GM21390 (cell line): ENCODE data around the gene RNF113B.

ENCODE experiments used
- ATAC-seq: cut with Tn5 transposase; IDR thresholded peaks from one replicate; pipeline ENCODE4 v1.9.1; 2021; ENCODE audit not compliant: unreplicated experiment

The RNF113B gene

DNA sequence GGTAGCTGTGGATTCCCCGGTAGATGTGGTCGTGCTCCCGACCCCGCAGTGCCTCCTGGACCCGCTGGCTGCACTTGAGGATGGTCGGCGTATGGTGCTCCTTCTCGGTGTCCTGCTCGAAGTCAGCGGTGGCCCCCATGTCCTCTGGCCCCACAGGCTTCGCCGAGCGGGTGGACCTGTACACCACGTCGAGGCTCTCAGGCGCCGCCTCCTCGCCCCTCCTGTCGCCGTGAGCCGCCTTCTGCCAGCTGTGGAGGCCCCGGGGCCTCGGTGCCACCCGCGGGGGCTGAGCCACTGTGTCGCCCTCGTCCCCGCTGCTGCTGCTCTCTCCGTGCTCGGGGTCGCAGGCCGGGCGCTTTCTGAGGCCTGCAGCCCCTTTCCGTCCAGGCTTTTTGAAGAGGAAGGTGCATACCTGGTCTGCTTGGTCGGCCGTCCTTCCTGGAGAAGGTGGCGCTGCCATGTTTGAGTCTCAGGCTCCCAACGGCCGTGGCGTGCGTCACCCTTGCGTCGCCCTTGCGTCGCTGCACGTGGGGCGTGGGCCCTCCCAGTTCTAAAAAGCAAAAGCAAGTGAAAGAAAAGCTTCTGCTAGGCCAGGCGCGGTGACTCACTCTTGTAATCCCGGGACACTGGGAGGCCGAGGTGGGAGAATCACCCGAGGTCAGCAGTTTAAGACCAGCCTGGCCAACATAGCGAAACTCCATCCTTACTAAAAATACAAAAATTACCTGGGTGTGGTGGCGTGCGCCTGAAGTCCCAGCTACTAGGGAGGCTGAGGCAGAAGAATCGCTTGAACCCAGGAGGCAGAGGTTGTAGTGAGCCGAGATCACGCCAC, at the start of gene RNF113B:
RNF113B (minus strand) TSS at position 493 of the 832 bp plus-strand sequence; CDS start at position 460, 33 bp downstream.
- ATAC-seq, result no peak

GRCh38 chr13:98226496-98226895, 49.4 kb upstream of the RNF113B start:
- ATAC-seq, result no peak

- ATAC-seq, result no peak
These were observed 48.2 kb upstream of the RNF113B start for GRCh38 chr13:98225036-98225940.

DNA sequence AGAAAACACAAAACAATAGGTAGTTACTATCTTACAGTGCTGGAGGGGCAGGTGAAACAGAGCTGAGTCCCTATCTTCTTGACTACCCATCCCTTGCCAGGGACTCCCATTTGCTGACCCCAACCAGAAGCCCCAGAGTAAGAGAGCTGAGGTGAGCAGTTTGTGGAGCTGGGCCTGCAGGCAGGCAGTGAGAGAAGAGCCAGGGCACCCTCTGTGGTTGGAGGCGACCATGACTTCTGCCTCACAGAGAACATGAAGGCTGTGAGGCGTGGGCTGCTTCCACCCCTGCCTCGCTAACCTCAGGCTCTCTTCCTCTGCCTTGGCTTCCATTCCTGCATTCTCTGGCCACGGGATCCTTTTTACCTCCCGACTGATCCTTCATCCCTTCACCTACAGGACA, 47.5 kb upstream of the RNF113B start:
- no peak for ATAC-seq

- no peak for ATAC-seq
These were observed 46.7 kb upstream of the RNF113B start for GRCh38 chr13:98223741-98224140.

- ATAC-seq, result no peak
These were observed 45.7 kb upstream of the RNF113B start for GRCh38 chr13:98222816-98223215.

GRCh38 chr13:98222081-98222554, 45.0 kb upstream of the RNF113B start:
- no peak for ATAC-seq

DNA sequence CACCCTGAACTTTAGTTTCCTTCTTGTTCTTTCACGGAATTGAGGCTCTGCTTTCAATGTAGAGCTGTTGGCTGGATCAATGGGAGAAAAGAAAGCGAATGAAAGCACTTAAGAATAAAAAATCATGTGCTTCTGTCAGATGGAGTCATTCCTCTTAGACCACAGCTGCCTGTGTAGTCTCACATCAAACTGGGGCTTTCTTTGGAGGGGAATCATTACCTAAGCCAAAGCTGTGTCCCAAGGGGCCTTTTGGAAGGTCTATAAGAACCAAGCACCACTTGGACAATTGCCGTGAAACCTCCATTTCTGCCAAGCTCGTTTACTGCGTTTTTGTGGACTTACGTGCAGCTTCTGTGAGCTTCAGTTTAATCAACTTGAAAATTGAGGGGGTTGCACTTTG, 44.2 kb upstream of the RNF113B start:
- ATAC-seq, result no peak

DNA sequence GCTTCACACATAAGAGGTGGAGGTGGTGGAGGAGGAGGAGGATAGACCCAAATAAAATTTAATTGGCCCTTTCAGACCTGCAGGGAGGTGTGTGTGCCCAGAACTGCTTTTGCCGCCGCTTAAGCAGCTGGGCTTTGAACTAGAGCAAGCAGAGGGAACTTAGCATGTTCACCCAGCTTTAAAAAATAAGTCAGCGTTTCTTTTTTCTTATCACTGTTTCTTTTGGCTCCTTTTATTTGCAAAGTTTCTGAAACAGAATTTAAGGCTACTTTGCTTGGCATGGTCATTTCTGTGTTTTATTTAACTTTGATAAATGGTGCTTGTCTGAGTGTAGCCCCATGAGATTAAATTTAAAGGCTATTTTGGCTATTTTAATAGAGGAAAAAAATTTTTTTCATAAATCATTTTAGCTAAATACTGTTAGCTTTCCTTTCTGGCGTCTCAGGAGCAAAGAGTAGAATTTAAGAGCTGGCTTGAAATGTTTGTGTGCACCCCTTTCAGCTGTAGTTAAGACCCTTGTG, 43.3 kb upstream of the RNF113B start:
- no peak for ATAC-seq

DNA sequence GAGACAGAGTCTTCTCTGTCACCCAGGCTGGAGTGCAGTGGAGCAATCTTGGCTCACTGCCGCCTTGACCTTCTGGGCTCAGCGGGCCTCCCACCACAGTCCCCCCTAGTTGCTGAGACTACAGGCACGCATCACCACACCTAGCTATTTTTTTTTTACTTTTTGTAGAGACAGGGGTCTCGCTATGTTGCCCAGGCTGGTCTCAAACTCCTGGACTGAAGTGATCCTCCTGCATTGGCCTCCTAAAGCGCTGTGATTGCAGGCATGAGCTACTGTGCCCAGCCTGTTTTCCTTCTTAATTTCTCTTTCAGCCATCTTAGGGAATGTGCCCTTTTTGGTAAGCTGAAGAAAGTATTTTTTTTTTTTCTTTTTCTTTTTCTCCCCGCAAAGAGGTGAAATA, 42.6 kb upstream of the RNF113B start:
- ATAC-seq, result no peak

DNA sequence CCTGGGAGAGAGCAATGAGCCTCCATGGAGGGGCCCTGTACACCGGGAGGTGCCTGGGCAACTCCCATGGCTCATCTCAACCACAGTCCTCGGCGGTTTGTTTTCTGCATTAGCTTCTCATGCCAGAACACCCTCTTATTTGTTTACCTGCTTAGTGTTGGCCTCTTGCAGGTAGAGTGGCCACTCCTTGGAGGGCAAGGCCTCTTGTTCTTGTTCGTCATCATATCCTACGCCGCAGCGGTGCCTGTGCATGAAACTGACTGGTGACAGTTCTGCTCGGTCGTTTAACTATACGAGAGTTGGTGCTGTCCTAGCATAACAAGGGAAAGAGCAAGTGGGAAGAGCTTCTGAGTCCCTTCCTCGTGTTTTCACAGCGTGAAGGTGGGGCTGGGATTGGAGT, 40.5 kb upstream of the RNF113B start:
- no peak for ATAC-seq

DNA sequence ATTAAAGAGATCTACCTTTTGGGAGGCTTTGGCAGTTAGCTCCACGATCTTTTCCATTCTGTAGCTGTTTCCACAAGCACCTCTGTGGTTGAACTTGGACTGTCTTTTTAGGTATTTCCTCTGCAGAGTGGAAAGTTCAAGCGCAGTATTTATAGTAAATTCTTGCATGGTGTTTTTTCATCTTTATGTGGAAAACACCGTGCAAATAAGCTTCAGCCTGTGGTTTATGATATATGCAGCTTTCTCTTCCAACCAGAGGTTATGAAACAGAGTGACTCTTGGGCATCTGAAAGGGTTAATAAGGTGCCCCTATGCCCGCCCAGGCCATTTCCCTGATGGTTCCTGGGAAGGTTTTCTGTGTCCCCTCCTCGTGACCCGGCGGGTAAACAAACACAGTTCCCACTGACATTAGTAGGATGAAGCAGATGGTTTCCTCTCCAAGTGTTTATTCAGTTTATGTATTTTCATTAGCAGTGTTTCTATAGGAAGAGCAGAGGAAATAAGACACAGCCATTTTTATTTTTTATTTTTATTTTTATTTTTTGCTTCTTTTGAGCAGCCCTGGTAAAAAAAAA, 39.7 kb upstream of the RNF113B start:
- no peak for ATAC-seq

- ATAC-seq, result no peak
These were observed 39.1 kb upstream of the RNF113B start for GRCh38 chr13:98216135-98216565.

- no peak for ATAC-seq
These were observed 38.4 kb upstream of the RNF113B start for GRCh38 chr13:98215508-98215907.

DNA sequence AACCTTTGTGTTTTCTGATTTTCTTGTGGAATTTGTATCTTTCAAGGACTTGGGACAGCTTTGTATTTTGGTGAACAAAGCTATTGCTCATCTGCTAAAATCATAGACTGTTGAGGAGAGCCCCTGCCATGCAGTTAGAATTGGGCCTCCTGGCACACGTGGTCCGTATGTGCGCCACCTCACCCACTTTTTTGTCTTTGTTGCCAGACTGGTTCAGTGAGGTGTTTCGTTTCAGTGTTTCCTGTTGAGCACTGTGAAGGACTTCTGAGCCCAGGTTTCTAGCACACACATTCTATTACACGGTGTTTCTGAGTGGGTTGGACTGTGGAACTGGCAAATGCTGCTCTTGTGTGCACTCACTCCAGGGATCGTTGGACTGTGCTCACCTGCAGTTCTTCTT, 37.6 kb upstream of the RNF113B start:
- no peak for ATAC-seq

GRCh38 chr13:98214008-98214643, 37.1 kb upstream of the RNF113B start:
- no peak for ATAC-seq

- ATAC-seq, result no peak
These were observed 36.3 kb upstream of the RNF113B start for GRCh38 chr13:98213354-98213753.

DNA sequence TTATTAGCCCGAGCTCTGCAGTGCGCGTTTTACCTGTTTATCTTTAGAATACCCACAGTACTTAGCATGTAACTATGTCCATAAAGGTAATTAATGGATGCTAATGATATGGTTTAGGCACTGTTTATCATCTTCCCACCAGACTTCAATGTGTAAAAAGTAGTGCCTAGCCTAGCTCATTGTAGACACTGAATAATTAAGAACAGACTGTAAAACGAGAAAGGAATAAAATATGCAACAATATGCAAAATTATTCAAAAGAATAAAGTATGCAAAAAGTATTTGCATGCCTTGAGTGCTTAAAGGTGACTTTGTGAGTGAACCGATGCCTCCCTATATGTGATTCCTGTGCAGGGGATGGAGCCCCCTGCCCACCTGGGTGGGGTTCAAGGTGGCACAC, 35.7 kb upstream of the RNF113B start:
- no peak for ATAC-seq

GRCh38 chr13:98208606-98209005, 31.5 kb upstream of the RNF113B start:
- no peak for ATAC-seq

- ATAC-seq, result no peak
These were observed 30.3 kb upstream of the RNF113B start for GRCh38 chr13:98207416-98207815.

DNA sequence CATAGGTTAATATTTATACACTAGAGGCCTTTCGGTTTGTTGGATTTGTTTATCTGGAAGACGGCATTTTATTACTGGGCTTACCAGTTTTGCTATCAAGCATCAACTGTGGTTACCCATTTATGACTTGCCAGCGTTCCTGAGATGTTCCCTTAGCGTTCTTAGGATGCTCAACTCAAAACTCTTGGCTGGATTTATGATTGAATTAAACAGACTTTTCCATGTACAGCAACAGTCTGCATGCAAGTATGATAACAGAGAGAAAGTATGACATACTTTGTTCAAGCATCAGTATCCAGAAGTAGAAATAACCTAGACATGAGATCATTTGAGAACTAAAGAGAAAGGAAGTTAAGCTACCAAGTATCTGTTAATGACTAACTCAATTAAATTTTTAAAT, 29.9 kb upstream of the RNF113B start:
- ATAC-seq, result no peak
